Measurements from ENCODE around the gene MYO1E.
"Not testable (repeated sequence)": the region's sequence is repeated elsewhere in the genome, so short reads cannot be mapped to it uniquely, and the experiment has no call there.

The MYO1E gene

DNA sequence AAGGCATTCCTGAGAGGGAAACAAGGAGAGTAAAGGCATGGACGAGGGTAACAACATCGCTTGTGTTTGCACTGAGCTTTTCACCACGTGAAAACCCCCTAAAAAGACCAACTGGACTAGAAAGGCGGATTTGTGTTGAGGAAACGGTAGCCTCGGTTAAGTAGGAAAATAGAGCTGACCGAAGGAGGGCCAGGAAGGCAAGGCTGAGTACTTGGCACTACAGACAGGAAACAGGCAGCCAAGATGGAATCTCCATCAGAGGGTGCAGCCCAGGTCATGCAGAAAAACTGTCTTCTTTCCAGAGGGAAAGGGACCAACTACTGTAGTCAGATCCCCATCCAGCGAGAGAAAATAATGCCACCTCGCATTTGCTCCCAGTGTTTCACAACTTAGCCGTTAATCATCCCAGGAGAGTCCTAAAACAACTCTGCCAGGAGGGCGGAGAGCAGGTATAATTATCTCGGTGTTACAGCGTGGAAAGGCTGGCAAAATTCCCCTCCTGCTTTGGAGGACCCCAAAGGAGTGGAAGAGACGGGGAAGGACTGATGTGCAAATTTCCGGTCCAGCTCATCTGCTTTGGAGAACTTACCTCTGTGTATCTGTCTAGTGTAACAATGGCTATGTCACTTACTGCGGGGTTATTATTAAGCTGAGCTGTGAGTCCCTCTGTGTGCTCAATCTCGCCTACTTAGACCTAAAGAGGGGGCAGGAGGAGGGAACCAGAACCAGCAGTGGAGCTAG is 77.2 kb downstream of the MYO1E start:
- DNase-seq (ENCODE audit: low read depth in 1 of 2, low spot score in 1 of 2): no peak

DNA sequence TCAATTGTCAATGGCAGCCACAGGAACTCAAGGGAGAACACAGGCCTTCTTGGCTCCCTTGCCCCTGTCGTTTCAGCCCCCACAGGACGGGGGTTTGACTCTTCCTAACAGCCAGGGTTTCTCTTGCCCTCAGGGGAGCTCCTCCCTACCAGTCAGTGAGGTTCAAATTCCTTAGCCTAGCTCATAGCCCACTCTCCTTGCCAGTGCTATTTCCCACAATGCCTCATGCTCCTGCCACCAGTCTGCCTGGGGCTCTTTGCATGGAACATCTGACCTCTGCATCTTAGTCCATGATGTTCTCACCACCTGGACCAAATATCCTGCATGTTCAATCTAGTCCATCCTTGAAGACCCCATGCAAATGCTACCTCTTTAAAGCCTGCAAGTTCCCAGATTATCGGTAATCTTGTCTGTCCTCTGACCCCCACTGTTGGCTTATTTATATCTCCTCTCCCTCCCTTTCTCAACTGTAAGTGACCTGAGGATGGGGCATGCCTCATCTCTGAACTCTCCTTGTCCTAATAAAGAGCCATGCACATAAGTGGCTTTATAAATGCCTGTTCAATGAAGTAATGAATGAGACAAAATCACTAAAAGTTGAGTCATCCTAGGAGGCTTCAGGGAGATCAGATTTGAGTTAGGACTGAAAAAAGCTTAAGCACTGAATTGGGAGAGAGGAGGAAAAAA is 78.0 kb downstream of the MYO1E start:
- DNase-seq (ENCODE audit: low read depth in 1 of 2, low spot score in 1 of 2): no peak

DNA sequence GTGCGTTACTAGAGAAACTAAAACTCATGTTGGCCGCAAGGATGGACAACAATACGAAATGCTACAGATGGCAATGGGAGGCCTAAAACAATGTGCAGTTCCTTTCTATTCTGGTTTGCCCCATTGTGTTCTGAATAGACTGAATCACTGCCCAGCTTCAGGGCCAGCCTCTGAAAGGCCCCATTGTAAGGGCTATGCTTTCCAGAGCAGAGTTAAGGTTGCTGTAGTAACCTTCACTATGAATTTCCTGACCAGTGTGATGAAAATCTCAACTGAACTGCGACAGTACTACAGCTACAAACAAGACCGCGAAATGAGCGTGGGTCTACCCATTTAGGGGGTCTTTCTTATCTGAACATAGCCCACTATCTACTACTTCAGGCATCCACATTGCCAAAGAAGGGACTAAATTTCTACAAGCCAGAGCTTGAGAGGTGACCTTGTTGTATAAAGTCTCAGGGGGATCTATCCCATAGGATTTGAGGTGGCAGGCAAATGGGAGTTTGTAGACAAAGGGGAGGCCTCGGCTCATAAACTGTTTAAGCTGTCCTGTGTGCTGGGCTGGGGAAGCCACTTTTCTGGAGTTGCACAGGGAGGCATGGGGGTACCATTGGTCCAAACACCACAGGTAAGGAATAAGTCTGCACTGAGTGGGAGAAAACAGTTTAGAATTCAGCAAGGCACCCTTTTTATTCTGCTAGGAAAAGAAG is 80.1 kb downstream of the MYO1E start:
- no peak for DNase-seq (ENCODE audit: low read depth in 1 of 2, low spot score in 1 of 2)

DNA sequence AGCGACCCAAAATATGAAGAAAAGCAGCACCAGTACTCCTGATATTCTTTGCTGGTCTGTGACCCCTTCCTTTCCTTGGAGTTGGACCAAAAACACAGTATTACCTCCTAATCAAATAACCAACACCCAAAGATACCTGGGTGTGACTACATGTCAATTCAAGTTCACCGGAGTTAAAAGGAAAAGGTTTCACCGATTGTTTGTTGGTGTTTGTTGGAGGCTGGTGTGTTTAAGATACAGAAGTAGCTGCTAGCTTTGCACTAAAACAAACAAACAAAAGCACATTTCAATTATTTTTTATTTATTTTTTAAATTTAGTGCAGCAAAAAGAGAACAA is 81.5 kb downstream of the MYO1E start:
- DNase-seq (ENCODE audit: low read depth in 1 of 2, low spot score in 1 of 2): no peak

DNA sequence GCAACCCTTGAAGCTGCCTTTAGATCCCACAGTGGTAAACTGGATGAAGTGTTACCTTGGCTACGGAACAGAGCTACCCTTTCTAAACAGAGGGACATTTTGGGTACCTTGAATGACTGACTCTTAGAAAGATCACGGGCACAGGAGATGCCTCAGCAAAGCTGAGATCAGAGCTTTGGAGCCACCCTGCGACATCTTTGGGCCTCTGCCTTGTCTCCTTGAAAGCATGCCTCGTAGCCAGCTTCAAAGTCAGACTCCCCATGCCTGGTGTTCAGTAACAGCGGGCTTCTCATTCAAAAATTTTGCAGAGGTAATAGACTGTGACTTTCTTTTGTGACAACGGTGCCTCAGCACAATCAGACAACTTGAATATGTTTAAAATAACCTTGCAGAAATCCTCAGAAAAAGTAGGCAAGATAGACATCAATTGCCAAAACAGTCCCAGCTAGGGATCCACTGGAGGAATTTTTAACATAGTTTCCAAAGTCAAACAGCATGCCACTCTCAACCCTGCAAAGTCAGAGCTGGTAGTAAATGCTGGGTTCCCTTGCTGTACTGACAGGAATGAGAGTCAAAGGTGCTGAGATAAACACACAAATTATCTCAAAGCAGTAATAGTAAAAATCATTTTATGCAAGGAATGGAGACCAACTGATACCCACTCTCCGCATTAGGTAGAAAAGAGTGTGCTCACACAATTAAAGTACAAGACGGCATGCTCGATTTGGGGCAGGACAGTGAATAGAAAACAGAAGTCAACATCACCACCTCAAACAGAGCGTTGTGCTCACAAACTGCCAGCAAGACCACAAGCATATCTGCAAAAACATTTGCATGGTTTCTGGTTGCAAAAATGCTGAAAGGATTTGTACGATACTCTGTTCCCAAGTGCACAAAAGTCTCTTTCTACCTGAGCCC is 82.1 kb downstream of the MYO1E start:
- DNase-seq (ENCODE audit: low read depth in 1 of 2, low spot score in 1 of 2): no peak

DNA sequence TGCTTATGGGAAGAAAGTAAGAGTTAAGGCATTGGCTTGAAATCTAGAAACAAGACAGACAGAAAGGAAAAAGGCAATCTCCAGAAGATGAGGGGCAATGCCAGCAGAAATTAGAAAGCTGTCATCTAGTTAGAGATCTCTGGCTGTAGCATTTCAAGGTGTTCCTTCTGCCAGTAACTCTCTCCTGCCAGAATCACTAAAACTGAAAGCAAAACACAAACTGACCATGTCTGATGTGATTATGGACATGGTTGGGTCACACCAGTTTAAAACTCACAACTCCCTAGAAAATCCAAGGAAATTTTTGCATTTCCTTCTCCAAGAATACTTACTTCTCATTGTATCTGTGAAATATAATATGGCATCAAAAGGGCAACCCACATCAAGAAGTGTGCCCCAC is 83.1 kb downstream of the MYO1E start:
- DNase-seq (ENCODE audit: low read depth in 1 of 2, low spot score in 1 of 2): no peak

DNA sequence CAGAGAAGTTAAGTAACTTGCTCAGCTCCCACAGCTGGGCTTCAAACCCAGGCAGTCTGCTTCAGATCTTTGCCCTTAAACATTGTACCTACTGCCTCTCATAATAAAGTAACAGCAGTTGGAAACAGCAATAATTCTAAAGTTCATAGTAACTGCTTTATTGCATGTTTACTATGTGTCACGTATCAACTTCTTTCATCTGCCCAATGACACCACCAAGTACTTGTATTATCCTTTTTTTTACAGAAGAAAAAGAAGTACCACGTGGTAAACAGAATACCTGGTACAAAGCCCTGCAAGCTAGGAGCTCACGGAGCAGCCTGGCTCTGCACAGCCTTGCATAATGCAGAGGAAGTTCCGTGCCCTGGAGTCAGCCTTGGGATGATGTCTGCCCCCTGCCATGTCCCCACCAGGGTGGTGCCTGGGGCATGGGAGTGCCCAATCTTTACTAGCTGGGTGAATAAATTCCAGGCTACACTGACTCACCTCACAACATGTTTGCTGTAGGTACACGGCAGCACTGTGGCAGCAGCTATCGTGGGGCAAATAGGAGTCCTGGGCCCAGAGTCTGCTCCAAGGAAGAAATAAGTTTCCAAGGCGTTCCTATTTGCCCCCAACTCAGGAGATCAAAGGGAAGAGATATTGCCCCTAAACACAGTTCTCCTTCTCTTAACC is 88.8 kb downstream of the MYO1E start:
- no peak for DNase-seq (ENCODE audit: low read depth in 1 of 2, low spot score in 1 of 2)

DNA sequence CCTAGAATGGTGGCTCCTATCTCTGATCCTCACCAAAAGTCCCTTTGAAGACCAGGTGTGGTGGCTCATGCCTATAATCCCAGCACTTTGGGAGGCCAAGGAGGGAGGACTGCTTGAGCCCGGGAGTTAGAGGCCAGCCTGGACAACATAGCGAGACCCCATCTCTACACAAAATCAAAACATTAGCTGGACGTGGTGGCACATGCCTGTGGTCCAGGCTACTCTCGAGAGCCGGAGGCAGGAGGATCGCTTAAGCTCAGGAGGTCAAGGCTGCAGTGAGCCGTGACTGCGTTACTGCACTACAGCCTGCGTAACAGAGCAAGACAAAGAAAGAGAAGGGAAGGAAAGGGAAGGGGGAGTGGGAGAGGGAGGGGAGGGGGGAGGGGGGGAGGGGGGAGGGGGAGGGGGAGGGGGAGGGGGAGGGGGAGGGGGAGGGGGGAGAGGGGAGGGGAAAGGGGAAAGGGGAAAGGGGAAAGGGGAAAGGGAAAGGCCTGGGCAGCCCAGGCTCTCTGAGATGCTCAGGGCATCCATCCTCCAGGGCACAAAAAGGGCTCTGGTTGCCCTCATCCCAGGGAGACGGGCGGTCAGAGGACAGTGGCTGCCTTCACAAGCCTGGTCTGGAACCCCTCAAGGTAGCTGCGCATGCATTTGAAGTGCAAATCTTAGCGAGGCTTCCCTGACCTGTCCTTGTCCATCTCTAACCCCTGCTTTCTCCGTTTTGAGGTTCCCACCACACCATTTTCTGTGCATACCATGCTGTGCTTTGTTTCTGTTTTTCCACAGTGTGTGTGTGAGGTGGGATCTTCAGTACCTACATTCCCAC is 89.9 kb downstream of the MYO1E start:
- no peak for DNase-seq (ENCODE audit: low read depth in 1 of 2, low spot score in 1 of 2)

DNA sequence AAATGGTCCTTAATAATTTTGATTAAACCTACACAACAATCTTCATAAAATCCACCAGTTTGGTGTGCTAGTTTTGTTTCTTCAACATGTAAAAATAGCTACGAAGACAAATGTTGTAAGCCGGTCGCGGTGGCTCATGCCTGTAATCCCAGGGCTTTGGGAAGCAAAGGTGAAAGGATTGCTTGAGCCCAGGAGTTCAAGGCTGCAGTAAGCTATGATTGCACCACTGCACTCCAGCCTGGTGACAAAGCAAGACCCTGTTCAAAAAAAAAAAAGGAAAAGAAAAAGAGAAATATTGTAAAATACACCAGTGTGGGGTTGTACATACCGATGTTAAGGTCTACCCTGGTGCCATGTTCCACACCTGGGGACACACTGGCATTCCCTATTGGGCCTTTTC is 91.0 kb downstream of the MYO1E start:
- no peak for DNase-seq (ENCODE audit: low read depth in 1 of 2, low spot score in 1 of 2)

DNA sequence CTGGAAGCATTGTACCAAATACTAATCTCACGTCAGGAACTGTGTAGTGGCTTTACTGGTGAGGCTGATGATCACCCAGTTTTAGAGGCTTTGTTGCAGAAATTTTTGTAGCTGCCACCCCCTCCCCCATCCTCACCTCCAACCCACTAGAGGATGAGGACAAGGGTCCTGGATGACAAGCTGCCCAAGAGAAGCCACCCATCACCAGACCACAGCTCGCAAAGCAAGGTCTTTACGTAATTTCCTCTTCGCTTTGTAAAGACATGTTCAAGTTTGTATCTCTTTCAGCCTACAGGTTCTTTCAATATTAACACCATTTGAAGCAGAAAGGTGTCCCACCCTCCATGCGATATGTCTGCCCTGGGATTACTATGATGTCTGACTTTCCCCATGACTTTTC is 91.8 kb downstream of the MYO1E start:
- DNase-seq (ENCODE audit: low read depth in 1 of 2, low spot score in 1 of 2): no peak

DNA sequence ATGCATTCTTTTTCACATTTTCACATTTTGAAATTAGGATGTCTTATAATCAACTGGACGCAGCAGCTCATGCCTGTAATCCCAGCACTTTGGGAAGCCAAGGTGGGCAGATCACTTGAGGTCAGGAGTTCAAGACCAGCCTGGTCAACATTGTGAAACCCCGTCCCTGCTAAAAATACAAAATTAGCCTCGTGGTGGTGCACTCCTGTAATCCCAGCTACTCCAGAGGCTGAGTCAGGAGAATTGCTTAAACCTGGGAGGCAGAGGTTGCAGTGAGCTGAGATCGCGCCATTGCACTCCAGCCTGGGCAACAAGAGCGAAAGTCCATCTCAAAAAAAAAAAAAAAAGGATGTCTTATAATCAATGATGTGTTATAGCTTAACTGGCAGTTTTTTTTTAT is 92.4 kb downstream of the MYO1E start:
- DNase-seq (ENCODE audit: low read depth in 1 of 2, low spot score in 1 of 2): not testable (repeated sequence)

DNA sequence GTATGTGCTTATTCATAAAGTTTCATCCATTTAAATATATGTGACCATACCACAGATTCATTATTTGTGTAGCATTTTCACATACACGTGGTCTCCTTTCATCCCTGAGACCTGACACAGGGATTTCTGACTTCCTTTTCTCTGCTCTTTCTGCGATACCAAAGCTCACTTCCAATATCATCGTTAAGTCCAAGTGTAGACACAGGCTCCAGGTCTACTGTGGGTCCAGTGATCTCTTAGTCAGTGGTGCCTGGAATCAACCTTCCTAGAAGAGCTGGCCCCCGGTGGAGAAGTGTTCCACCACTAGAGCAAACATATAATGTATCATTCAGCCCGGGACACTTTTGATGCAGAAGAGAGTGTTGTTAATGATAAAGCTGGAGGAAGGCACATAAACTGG is 93.6 kb downstream of the MYO1E start:
- no peak for DNase-seq (ENCODE audit: low read depth in 1 of 2, low spot score in 1 of 2)

DNA sequence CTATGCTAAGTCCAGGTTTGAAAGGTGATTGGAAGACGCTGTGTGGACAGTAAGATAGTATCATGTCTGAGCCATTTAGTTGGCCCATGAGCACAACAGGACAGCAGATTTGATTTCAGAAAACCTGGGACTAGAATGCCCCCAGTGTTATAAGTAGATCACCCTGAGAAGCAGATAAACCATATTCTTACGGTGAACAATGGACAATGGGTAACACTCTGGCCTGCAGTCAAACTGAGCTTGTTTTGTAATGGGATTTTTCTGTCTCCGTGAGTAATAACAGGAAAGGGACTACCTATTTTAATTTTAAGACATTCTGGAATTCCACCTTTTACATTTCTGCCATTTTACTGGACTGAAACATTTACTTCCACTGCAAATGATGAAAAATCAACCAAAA is 94.6 kb downstream of the MYO1E start:
- DNase-seq (ENCODE audit: low read depth in 1 of 2, low spot score in 1 of 2): no peak

DNA sequence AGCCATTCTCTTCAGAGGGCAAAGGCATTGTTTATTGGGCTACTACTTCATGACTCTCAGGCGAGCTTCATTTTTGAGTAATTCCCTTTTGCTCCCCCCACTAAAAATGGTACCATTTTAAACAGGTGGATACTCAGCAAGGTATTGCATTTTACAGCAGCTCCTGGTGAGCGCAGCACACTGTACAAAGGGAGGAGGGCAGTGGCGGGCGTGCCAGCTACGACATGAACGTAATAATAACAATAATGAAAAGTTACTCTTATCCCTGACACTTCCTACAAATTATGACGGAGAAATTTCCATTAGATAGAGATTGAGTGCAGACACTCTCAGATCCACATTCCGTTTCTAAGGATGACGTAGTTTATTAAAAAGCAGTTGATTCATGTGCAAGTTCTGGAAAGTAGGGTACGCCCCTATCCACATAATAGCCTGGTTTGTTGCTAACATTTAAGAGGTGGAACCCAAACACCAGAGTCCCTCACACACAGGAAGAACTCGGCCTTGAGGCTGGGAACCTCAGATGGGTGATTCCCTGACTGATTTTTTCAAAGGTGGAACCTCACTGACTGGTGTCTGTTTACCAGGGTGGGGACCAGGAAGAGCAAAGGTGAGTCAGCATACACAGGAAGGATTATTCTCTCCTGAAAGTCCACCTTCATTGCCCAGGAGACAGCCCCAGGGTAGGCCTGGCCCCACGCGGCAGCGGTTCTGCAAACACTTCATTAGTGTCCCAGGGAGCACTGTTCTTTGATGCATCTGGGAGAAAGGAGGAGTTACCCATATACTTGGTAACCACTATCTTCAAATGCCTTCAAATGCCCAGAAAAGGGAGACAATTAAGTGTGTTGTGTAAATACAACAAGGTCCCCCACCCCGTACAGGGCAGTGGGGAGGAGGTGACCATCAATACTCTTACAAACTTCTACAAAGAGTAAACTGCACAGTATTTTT is 96.2 kb downstream of the MYO1E start:
- DNase-seq (ENCODE audit: low read depth in 1 of 2, low spot score in 1 of 2): no peak

DNA sequence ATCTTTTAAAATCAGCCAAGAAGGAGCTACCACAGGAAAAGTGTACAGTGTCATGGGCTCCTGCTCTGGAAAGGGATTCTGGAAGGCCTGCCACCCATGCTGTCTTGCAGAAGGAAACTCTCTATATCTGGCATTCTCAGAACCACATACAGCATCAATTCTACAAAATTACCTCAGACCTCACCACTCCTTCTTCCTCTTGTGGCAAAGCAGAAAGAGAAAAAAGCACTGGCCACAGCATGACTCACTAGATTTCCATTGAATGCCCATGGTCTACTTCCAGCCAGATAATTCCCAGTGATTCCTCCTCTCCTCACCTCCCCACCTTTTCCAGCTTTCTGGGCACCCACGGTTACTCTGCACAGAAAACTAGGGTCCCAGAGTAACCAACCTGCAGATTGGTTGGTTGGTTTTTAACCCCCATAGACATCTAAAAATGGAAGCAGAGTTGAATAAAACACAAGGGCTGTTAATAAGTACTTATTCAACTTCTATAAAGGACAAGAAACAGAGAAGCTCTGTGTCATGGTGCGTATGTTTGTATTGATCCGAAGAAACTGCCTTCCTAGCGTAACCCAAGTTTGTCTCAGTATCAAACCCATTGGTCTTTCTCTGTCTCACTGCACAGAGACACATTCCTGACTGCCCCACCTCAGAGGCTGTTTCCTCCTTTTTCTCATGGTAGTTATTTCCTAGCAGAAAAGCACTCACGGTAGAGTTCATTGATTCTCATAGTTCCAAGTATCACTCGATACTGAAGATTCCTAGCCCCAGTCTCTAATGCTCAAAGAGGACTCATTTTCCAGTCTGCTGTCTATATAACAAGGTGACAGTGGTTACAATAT is 98.3 kb downstream of the MYO1E start:
- no peak for DNase-seq (ENCODE audit: low read depth in 1 of 2, low spot score in 1 of 2)

DNA sequence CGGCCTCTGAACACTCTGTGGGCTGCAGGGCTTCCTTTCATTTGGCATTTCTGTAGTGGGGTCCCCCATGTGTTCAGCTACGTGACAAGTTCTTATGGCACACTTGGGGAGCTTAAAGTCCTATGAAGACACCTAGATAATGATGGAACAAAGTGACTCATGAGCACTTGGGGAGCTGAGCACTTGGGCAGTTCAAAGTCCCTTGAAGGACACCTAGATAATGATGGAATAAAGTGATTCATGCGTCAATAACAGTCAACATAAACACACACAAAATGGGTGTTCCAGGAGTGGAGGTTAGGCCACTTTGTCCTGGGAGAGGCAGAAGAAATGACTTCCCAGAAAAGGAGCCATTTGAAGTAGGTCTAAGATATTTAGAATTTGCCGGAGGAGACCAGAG is 99.4 kb downstream of the MYO1E start:
- no peak for DNase-seq (ENCODE audit: low read depth in 1 of 2, low spot score in 1 of 2)

DNA sequence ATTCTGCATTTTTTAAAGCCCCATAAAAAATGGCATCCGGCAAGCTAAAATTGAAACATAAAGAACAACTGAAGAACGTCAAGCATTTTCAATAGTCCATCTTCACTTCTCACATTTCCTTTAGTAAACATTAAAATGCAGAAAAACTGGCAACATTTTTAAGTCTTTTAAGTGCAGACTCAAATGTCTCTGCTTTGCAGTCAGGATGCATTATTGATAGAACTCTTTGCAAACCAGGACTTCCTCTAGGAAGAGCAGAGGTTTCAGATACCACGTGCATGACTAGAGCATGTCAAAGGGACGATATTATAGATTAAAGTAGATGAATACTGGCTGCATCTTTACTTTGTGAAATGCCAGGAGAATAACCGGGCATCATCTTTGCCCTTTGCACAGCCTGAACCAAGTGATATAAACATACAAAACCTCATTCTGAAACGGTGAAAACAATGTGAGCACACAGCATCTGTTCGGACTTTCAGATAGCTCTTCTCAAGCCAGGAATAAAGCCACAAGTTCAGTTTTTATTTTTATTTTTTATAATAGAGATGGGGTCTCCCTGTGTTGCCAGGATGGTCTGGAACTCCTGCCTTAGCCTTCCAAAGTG is 101.0 kb downstream of the MYO1E start:
- DNase-seq (ENCODE audit: low read depth in 1 of 2, low spot score in 1 of 2): no peak
